ENCODE results near the gene KRT4. TPM values are rescaled to one million over a fixed set of nuclear protein-coding genes. Genes with fewer than 3 reads are reported as not detected.

Gene KRT4
- total and polyA plus RNA-seq, 3 donors from 2014 or later: 0.19 TPM; not detected in 2

DNA sequence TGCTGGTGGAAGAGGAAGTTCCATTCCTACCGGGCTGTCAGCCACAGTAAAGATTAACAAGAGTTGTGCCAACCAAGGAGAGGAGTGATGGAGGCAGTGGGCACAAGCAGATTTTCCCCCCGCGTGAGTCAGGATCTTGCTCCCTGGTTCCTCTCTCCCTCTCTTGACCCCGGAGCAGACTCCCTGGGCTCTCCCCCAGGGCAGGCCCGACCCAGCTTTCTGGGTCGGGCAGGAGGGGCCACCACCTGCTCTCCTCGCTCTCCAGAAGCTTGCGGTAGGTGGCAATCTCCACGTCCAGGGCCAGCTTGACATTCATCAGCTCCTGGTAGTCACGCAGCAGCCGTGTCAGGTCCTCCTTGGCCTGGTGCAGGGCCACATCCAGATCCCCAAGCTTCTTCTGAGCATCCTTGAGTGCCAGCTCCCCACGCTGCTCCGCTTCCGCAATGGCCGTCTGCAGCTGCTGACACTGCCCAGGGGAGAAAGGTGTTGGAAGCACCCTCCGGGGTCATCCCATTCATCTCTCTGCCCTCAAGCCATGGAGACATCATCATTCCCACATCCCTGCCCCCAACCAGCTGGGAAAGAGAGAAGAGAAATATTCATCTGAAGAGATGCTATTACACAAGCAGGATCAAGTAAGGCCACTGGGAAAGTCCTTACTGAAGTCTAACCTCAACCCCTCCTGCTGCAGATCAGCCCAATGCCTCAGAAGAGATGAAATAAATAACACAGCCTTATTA, 9.0 kb upstream of the KRT4 start:
- WGBS, 2 donors: 63 to 77% methylated on average over 8 to 16 of the region's 16 CpGs
- no peaks in the 10 kb centered on the region for H3K36me3 ChIP-seq (ENCODE audit: low read depth, missing control alignments)
- intact Hi-C loops (cut with DNase I; ENCODE audit: low total_unique reads): no loop called here

DNA sequence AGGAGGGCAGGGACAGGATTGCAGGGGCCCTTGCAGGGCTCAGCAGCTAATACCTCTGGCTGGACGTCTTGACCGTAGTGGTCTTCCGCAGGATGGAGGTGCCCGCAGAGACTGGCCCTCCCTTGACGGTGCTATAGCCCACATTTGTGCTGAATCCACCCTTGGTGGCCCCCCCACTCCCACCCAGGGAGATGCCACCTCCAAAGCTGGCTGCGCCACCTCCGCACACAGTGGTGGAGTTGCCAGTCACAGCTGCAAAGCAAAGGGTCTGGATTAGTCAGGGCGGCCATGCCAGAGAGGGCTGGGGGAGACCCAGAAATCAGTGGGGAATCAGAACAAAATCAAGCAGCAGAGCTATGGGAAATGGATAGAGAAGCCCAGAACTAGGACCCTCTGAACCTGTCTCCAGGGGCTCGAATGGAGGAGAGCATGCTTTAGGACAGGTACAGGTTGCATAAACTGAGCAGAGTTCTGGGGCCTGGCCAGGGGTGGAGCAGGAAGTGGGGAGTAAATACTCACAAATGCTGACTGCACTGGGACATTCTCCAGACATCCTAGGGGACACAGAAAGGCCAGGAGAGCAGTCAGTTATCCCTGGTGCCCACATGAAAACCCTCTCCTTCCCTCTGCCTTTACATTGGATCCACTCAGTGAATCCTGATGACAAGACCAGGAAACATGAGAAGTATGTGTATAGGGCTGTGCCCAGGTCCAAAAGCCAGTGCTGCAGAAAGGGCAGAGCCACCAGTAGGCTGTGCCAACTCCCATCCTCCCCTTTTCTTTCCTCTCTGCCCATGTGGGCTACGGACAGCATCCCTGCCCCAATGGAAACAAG, 8.1 kb upstream of the KRT4 start:
- no peaks in the 10 kb centered on the region for H3K27me3 ChIP-seq
- H3K4me3 ChIP-seq: no peak overlapping the region
- H3K4me1 ChIP-seq: no peaks in the 10 kb centered on the region
- no peak overlapping the region for H3K27ac ChIP-seq
- H3K9me3 ChIP-seq: no peaks in the 10 kb centered on the region
- intact Hi-C loops (cut with DNase I; ENCODE audit: low total_unique reads): no loop called here
- 87 to 91% methylated on average over 10 of the region's 10 CpGs for WGBS, 2 donors
- H3K36me3 ChIP-seq (ENCODE audit: low read depth, missing control alignments): no peaks in the 10 kb centered on the region
- no peak for TF ChIP-seq POLR2A (IDR thresholded peaks at IDR 0.05)
- TF ChIP-seq, protein P1, sequence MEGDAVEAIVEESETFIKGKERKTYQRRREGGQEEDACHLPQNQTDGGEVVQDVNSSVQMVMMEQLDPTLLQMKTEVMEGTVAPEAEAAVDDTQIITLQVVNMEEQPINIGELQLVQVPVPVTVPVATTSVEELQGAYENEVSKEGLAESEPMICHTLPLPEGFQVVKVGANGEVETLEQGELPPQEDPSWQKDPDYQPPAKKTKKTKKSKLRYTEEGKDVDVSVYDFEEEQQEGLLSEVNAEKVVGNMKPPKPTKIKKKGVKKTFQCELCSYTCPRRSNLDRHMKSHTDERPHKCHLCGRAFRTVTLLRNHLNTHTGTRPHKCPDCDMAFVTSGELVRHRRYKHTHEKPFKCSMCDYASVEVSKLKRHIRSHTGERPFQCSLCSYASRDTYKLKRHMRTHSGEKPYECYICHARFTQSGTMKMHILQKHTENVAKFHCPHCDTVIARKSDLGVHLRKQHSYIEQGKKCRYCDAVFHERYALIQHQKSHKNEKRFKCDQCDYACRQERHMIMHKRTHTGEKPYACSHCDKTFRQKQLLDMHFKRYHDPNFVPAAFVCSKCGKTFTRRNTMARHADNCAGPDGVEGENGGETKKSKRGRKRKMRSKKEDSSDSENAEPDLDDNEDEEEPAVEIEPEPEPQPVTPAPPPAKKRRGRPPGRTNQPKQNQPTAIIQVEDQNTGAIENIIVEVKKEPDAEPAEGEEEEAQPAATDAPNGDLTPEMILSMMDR (IDR thresholded peaks at IDR 0.05): no peak
- DNase-seq: no peak

More for the DNA sequence above, 9.0 kb upstream of the KRT4 start:
- Histone ChIP-seq H3K27ac (no peak overlapping the region), H3K4me1 (no peaks in the 10 kb centered on the region), H3K27me3 (no peaks in the 10 kb centered on the region), H3K9me3 (no peaks in the 10 kb centered on the region), H3K4me3 (no peak overlapping the region)
- DNase-seq: no peak
- TF ChIP-seq POLR2A (IDR thresholded peaks at IDR 0.05): no peak
- TF ChIP-seq, protein P1 (IDR thresholded peaks at IDR 0.05): no peak

DNA sequence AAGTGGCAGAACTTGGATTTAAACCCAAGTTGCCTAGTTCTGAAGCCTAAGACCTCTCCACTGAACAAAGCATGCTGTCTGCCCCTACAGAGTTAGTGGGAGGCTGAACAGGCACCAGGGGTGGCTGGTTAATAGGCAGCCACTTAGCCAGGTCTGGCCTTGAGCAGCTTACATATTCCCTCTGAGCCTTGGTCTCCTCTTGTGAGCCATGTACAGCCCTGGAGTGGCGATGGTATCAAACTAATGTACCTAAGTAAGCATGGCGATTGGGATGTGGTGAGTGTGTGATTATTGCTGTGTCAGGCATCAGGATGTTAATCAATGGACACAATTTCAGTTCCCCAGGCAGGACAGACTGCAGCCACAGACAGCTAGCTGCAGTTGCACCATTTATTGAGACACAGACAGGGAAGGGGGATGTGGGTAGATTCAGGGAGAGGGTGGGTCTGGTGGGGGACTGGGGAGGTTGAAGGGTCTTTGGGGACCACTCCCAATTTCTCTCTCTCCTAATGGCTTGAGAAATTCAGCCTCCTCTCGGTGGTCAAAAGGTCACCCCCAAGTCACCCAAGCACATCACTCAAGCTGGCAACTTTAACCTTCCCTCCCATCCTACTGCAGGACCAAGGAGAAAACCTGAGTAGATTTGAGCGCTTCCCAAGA, 7.3 kb upstream of the KRT4 start:
- TF ChIP-seq, protein P1 (IDR thresholded peaks at IDR 0.05): no peak

DNA sequence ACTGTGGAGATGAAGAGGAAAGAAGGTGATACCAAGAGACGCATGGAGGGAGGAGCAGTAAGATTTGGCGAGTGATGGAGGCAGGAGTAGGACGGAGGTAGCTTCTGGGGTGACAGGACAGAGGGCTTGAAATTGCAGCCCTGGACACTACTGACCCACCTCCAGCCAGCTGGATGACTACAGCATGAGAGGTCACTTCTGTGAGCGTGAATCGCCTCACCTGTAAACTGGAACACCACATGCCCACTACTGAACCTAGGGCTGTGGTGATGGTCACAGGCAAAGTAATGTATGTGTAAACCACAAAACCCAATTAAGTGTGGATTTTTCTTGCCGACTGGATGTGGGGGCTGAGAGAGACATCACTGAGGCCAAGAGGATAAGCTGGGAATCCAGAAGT, 6.6 kb upstream of the KRT4 start:
- Histone ChIP-seq H3K9me3 (no peaks in the 10 kb centered on the region), H3K36me3 (ENCODE audit: low read depth, missing control alignments) (no peaks in the 10 kb centered on the region), H3K4me1 (no peaks in the 10 kb centered on the region), H3K27ac (no peak overlapping the region), H3K4me3 (no peak overlapping the region), H3K27me3 (no peaks in the 10 kb centered on the region)
- DNase-seq: no peak
- 85 to 88% methylated on average over 6 of the region's 6 CpGs for WGBS, 2 donors
- intact Hi-C loops (cut with DNase I; ENCODE audit: low total_unique reads): no loop called here
- TF ChIP-seq, protein P1 (IDR thresholded peaks at IDR 0.05): no peak
- no peak for TF ChIP-seq POLR2A (IDR thresholded peaks at IDR 0.05)

More for the DNA sequence above, 7.3 kb upstream of the KRT4 start:
- H3K9me3 ChIP-seq: no peaks in the 10 kb centered on the region
- intact Hi-C loops (cut with DNase I; ENCODE audit: low total_unique reads): no loop called here
- no peaks in the 10 kb centered on the region for H3K27me3 ChIP-seq
- 89 to 94% methylated on average over 4 of the region's 4 CpGs for WGBS, 2 donors
- H3K36me3 ChIP-seq (ENCODE audit: low read depth, missing control alignments): no peaks in the 10 kb centered on the region
- H3K4me3 ChIP-seq: no peak overlapping the region
- no peak overlapping the region for H3K27ac ChIP-seq
- no peak for DNase-seq
- no peaks in the 10 kb centered on the region for H3K4me1 ChIP-seq

Data from testis (tissue), 3 donors.